Activated CD4-positive, alpha-beta T cell treated with anti-CD3 and anti-CD28 coated beads, Interleukin-2, amount 50 U/mL, for 4 hours (primary cell): ENCODE measurements around the gene WWOX.

Experiments
- DNase-seq, 2 experiments: peaks; one replicate each; pipeline ENCODE4 v3.0.0-alpha.2; 2020

Gene WWOX

GRCh38 chr16:78199325-78200022, 100.0 kb downstream of the WWOX start:
- DNase-seq = no peak

- no peak for DNase-seq
Observed at GRCh38 chr16:78200023-78200389, 100.6 kb downstream of the WWOX start.

GRCh38 chr16:78200623-78201096, 101.2 kb downstream of the WWOX start:
- DNase-seq = no peak

GRCh38 chr16:78205506-78205905, 106.1 kb downstream of the WWOX start:
- DNase-seq = no peak

DNA sequence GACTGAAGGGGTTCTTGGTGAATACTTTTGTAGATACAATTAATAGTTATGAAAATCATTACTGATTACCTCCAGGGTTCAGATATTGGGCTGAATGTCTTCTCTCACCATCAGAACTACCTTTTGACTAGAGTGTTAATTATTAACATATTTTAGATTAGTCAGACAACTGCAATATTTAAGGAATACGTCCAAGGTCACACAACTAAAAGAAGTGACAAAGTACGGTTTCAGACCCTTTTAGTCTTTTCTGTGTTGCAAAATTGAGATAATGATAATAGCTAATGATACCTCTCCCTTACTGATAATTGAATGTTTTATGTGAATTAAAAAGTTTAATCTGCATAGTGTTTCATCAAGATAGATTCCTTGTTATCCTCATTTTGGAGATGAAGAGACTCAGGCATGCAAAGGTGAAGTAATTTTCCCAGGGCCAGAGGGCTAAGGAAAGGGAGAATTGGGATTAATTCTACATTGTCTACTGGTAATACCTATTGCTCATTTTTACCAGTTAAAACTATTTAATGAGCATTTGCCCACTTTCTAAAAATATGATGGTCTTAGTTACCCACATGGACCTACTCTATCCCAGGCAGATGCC, 107.3 kb downstream of the WWOX start:
- no peak for DNase-seq

- DNase-seq = no peak
Observed at GRCh38 chr16:78209951-78210661, 110.7 kb downstream of the WWOX start.

GRCh38 chr16:78211020-78211599, 111.7 kb downstream of the WWOX start:
- DNase-seq = no peak

DNA sequence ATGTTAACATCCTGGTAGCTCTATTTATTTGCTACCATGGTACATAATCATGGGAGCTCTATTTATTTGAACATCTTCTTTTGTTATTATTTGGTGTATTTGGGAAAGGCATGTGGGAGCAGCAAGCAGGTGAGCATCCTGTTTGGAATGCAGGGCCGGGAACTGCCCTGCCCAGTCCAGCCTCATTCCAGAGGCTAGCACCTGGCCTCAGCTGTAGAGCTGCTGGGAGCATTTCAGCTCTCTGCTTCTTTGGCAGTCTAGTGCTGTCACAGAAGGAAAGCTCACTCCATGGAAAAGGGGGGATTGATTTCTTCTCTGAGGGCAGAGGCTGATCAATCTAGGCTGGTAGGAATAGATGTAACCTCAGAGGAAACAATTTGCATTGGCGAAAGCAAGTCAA, 112.5 kb downstream of the WWOX start:
- no peak for DNase-seq

DNA sequence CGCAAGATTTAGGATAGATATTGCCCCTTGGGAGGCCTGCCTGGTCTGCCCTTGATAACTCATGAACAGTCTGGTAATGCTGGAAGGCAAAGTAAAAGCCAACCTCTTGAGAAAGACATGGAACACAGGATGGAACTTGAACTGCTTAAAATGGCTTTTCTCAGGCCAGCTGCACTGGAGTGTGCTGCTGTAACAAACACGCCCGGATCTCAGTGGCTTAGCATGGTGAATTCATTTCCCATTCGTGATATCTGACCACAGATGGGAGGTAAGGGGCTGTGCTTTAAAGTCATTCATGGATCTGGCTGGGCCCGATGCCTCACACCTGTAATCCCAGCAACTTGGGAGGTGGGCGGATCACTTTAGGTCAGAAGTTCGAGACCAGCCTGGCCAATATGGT, 113.2 kb downstream of the WWOX start:
- DNase-seq = no peak

DNA sequence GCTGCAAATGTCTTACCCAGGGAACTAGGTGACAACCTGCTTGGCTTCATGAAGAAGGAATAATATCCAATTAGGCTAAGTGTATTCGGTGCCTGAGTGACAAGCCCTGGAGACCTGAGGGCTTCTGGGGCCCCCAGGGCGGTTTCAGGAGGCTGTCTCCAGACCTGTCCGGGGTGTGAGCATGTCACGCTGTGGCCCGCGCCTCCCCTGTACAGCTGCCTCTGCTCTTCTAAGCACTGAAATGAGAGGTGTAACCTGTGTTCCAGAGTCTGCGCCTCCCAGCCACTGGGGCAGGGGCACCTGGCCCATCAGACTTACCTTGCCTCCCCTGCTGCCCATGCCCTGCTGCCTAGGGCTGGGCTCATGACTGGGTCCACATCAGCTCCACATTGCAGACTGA, 114.3 kb downstream of the WWOX start:
- DNase-seq = no peak

DNA sequence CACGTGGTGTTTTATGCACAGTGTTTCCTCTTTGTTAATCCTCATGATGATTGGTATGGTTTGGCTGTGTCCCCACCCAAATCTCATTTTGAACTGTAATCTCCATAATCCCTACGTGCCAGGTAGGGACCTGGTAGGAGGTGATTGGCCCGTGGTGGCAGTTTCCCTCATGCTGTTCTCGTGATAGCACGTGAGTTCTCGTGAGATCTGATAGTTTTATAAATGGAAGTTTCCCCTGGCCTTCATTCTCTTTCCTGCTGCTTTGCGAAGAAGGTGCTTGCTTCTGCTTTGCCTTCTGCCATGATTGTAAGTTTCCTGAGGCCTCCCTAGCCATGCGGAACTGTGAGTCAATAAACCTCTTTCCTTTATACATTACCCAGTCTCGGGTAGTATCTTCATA, 115.8 kb downstream of the WWOX start:
- no peak for DNase-seq

GRCh38 chr16:78216166-78216745, 116.8 kb downstream of the WWOX start:
- DNase-seq = no peak

GRCh38 chr16:78217276-78217675, 117.8 kb downstream of the WWOX start:
- no peak for DNase-seq

GRCh38 chr16:78218279-78218678, 118.8 kb downstream of the WWOX start:
- DNase-seq = no peak

GRCh38 chr16:78218856-78219651, 119.6 kb downstream of the WWOX start:
- DNase-seq = no peak

- no peak for DNase-seq
Observed at GRCh38 chr16:78220571-78220970, 121.1 kb downstream of the WWOX start.

DNA sequence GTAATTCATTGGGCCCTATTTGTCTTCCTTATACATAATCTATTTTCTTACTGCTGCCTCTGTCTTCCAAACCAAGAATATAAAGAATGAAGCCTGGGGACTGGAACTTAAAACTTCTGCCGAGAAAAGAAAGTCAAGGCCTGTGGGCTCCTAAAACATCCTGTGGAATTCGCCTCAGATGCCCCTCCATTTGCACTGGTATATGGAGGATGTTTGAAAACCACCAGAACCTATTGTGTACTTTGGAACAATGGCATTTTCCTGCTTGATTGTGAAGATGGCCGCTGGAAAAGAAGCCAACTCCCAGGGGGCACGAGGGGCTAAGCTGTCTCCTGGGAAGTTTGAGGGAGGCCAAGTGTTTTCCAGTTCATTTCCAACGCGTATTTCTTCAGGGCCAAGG, 122.4 kb downstream of the WWOX start:
- no peak for DNase-seq

DNA sequence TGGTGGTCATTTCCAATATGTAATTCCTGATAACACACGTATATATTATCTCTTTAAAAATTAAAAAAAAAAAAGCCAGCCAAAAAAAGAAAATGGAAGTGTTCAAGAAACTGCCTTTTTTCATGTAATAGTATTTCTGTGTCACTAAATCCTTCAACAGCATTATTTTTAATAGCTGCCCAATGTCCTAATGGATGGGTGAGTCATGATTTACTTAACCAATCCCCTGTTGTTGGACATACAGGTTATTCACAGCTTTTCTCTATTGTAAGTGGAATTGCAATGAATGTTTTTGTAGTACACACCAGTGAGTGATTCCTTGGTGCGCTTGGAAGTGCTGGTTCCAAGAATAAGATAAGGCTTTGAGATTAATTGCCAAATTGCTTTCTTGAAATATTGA, 124.9 kb downstream of the WWOX start:
- DNase-seq = no peak

DNA sequence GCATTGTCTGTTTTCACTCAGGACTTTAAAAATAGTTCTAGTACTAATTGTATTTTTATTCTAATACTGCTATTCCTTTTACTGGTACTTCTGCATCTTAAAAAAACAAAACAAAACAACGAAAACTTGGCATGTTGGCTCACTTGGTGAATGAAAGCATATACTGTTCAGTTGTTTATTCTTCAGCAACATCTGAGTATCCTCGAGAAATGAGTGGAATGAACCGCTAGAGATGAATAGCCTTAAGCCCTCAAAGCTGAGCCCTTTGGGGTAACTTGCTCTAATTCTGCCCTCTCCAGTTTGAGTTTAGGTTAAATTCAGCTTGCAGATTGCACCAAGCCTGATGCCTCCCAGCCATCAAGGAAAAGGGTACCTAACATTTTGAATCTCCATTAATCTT, 126.5 kb downstream of the WWOX start:
- no peak for DNase-seq

DNA sequence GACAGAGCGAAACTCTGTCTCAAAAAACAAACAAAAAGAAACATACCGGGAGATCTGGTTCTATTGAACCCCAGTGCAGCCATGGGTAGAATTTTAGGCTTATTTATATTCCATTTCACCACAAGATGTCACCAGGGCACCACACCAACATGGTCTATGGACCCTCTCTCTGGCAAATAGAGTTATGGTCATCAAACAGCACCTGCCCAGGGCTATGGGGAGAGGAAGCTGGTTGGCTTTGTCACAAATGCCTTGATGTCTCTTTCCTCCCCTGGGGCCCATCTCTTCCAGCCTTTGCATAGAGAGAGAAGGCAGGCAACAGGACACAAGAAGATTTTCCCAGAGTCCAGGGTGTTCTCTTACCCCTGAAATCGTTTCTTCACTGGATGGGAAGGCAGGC, 128.4 kb downstream of the WWOX start:
- DNase-seq = no peak

DNA sequence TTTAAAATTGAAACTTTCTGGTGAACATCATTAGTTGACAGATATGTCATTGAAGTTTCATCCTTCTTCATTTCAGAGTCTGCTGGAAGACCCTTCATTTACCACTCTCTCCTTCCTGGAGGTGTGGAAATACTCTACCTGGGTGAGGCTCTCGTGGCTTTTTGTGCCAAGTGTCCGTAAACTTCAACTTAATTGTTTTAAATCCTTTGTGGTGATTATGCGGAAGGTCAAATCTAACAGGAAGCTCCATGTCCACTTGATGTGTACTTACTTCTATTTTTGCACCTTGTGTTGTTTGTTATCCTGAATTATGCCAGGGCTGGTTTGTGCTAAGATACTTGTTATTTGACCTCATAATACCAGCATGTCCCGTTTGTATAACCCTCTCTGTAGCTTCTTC, 129.2 kb downstream of the WWOX start:
- no peak for DNase-seq

GRCh38 chr16:78230832-78231231, 131.4 kb downstream of the WWOX start:
- no peak for DNase-seq
